K562 (cell line): ENCODE data around the gene GALNT12. TPM values are rescaled to one million over a fixed set of nuclear protein-coding genes. Genes with fewer than 3 reads are reported as not detected.

Experiments
- BACH1 ChIP-seq: fragments of 200-800 bp; sonication (Bioruptor generic); IDR thresholded peaks from 2 replicates; pipeline ENCODE4 v1.6.1; 2016; ENCODE audit warnings: missing genetic modification characterization, missing compliant biosample characterization
- BRD9 ChIP-seq: fragments of 450-650 bp; IDR thresholded peaks from 2 replicates; pipeline ENCODE4 v1.6.1; 2018; ENCODE audit warnings: low read depth; ENCODE audit not compliant: partially characterized antibody
- CREM ChIP-seq: IDR thresholded peaks from 2 replicates; pipeline ENCODE4 v1.6.1; 2014; ENCODE audit warnings: antibody characterized with exemption, low read depth
- DIDO1 ChIP-seq: fragments of 450-650 bp; IDR thresholded peaks from 2 replicates; pipeline ENCODE4 v1.6.1; 2016; ENCODE audit warnings: low read depth, missing biosample characterization, missing genetic modification characterization
- FOS ChIP-seq: IDR thresholded peaks from 3 replicates; pipeline ENCODE4 v1.6.1; 2011; ENCODE audit not compliant: insufficient read length; ENCODE audit errors: extremely low read depth
- FOXK1 ChIP-seq: sonication (generic); formaldehyde crosslinking; IDR thresholded peaks from 2 replicates; pipeline ENCODE4 v1.8.0; 2022; ENCODE audit warnings: missing genetic modification reagents, mild to moderate bottlenecking, borderline replicate concordance
- HDAC6 ChIP-seq: IDR thresholded peaks from 2 replicates; pipeline ENCODE4 v1.6.1; 2012; ENCODE audit warnings: low read depth, mild to moderate bottlenecking, control low read depth, inconsistent platforms, low read length, moderate library complexity
- HIVEP1 ChIP-seq: fragments of 250-450 bp; sonication (Bioruptor Pico); IDR thresholded peaks from 2 replicates; pipeline ENCODE4 v1.4.0; 2020; ENCODE audit warnings: mild to moderate bottlenecking
- HNRNPL ChIP-seq: fragments of 200-400 bp; formaldehyde crosslinking; IDR thresholded peaks from 2 replicates; pipeline ENCODE4 v1.6.1; 2017; ENCODE audit warnings: low read depth, mild to moderate bottlenecking, low read length
- MTA3 ChIP-seq: fragments of 450-650 bp; formaldehyde crosslinking; IDR thresholded peaks from 2 replicates; pipeline ENCODE4 v1.6.1; 2017; ENCODE audit warnings: mild to moderate bottlenecking, borderline replicate concordance
- RHOXF2B ChIP-seq: fragments of 250-450 bp; sonication (Bioruptor Pico); conservative IDR thresholded peaks from 2 replicates; pipeline ENCODE4 v1.5.1; 2021
- SMAD4 ChIP-seq: fragments of 250-450 bp; sonication (Bioruptor Pico); conservative IDR thresholded peaks from 2 replicates; pipeline ENCODE4 v1.8.0; 2021; ENCODE audit warnings: inconsistent platforms, mild to moderate bottlenecking, moderate library complexity
- SMARCE1 ChIP-seq: fragments of 450-650 bp; IDR thresholded peaks from 2 replicates; pipeline ENCODE4 v1.7.1; 2016; ENCODE audit warnings: mild to moderate bottlenecking
- TEAD1 ChIP-seq, 2 experiments: fragments of 450-650 bp in 1 of 2; sonication (generic) in 1 of 2; formaldehyde crosslinking; IDR thresholded peaks; 2 replicates each; pipeline versions ENCODE4 v1.4.0 to v1.8.0; 2020 to 2022; ENCODE audit warnings: mild to moderate bottlenecking in 2 of 2, missing genetic modification reagents in 1 of 2
- TEAD4 ChIP-seq, 2 experiments: sonication (generic) in 1 of 2; formaldehyde crosslinking in 1 of 2; IDR thresholded peaks; 2 replicates each; pipeline versions ENCODE4 v1.6.1 to v1.8.0; 2012 to 2022; ENCODE audit warnings: borderline replicate concordance in 1 of 2, inconsistent platforms in 1 of 2, low read length in 1 of 2, mild to moderate bottlenecking in 1 of 2, missing genetic modification reagents in 1 of 2
- TOE1 ChIP-seq, 2 experiments: fragments of 450-650 bp in 1 of 2; sonication (generic) in 1 of 2; formaldehyde crosslinking in 1 of 2; IDR thresholded peaks; 2 replicates each; pipeline versions ENCODE4 v1.7.1 to v1.8.0; 2016 to 2022; ENCODE audit warnings: borderline replicate concordance in 2 of 2, mild to moderate bottlenecking in 2 of 2, antibody characterized with exemption in 1 of 2, inconsistent platforms in 1 of 2, low read depth in 1 of 2, missing genetic modification reagents in 1 of 2, moderate library complexity in 1 of 2
- TRIM28 ChIP-seq: fragments of 450-650 bp; IDR thresholded peaks from 2 replicates; pipeline ENCODE4 v1.6.1; 2017
- ZNF224 ChIP-seq: sonication (generic); formaldehyde crosslinking; IDR thresholded peaks from 2 replicates; pipeline ENCODE4 v1.8.0; 2022; ENCODE audit warnings: mild to moderate bottlenecking, missing genetic modification reagents
- ZNF347 ChIP-seq: fragments of 450-650 bp; formaldehyde crosslinking; IDR thresholded peaks from 2 replicates; pipeline ENCODE4 v1.4.0; 2020; ENCODE audit warnings: low read depth, mild to moderate bottlenecking, moderate library complexity
- ZNF41 ChIP-seq: fragments of 250-450 bp; sonication (Bioruptor Pico); conservative IDR thresholded peaks from 2 replicates; pipeline ENCODE4 v1.4.0; 2020; ENCODE audit warnings: mild to moderate bottlenecking
- polyA plus RNA-seq, 8 experiments: library from polyadenylated mRNA; depleted of rRNA in 4 of 8; stranded (reverse) in 5 of 8; unstranded in 3 of 8; fragments of >200 nt; fragmentation: Nextera tagmentation in 2 of 8; fragmentation: Illumina TruSeq in 1 of 8; extraction: Ambion mirVana in 2 of 8; extraction: Trizol in 1 of 8; gene quantifications; 2 replicates each; pipeline versions ENCODE4 v1.2.1 to v1.2.3, GENCODE V29; 2011 to 2014; ENCODE audit warnings: inconsistent platforms in 1 of 8, missing spikeins in 1 of 8
- total RNA-seq, 7 experiments: library from RNA; depleted of rRNA in 6 of 7; stranded (reverse); fragments of >200 nt in 6 of 7; fragmentation: Illumina TruSeq in 2 of 7; extraction: Trizol in 2 of 7; gene quantifications; 2 replicates each; pipeline versions ENCODE4 v1.2.1 to v1.2.3, GENCODE V29; 2011 to 2021; ENCODE audit warnings: low replicate concordance in 1 of 7
- TF ChIP-seq, protein P1 (sequence below): fragments of 450-650 bp; IDR thresholded peaks from 2 replicates; pipeline ENCODE4 v1.6.1; 2016; ENCODE audit warnings: low read depth

Gene GALNT12
- total and polyA plus RNA-seq, 9 of the 15 experiments (the other 6 are each of a cell fraction or from before 2014, with no cell fraction given): 29.7 to 82.9 (median 44.2) TPM

GRCh38 chr9:98851730-98852459 lies 44.4 kb downstream of the GALNT12 start (continued):
- TF ChIP-seq, protein P1, sequence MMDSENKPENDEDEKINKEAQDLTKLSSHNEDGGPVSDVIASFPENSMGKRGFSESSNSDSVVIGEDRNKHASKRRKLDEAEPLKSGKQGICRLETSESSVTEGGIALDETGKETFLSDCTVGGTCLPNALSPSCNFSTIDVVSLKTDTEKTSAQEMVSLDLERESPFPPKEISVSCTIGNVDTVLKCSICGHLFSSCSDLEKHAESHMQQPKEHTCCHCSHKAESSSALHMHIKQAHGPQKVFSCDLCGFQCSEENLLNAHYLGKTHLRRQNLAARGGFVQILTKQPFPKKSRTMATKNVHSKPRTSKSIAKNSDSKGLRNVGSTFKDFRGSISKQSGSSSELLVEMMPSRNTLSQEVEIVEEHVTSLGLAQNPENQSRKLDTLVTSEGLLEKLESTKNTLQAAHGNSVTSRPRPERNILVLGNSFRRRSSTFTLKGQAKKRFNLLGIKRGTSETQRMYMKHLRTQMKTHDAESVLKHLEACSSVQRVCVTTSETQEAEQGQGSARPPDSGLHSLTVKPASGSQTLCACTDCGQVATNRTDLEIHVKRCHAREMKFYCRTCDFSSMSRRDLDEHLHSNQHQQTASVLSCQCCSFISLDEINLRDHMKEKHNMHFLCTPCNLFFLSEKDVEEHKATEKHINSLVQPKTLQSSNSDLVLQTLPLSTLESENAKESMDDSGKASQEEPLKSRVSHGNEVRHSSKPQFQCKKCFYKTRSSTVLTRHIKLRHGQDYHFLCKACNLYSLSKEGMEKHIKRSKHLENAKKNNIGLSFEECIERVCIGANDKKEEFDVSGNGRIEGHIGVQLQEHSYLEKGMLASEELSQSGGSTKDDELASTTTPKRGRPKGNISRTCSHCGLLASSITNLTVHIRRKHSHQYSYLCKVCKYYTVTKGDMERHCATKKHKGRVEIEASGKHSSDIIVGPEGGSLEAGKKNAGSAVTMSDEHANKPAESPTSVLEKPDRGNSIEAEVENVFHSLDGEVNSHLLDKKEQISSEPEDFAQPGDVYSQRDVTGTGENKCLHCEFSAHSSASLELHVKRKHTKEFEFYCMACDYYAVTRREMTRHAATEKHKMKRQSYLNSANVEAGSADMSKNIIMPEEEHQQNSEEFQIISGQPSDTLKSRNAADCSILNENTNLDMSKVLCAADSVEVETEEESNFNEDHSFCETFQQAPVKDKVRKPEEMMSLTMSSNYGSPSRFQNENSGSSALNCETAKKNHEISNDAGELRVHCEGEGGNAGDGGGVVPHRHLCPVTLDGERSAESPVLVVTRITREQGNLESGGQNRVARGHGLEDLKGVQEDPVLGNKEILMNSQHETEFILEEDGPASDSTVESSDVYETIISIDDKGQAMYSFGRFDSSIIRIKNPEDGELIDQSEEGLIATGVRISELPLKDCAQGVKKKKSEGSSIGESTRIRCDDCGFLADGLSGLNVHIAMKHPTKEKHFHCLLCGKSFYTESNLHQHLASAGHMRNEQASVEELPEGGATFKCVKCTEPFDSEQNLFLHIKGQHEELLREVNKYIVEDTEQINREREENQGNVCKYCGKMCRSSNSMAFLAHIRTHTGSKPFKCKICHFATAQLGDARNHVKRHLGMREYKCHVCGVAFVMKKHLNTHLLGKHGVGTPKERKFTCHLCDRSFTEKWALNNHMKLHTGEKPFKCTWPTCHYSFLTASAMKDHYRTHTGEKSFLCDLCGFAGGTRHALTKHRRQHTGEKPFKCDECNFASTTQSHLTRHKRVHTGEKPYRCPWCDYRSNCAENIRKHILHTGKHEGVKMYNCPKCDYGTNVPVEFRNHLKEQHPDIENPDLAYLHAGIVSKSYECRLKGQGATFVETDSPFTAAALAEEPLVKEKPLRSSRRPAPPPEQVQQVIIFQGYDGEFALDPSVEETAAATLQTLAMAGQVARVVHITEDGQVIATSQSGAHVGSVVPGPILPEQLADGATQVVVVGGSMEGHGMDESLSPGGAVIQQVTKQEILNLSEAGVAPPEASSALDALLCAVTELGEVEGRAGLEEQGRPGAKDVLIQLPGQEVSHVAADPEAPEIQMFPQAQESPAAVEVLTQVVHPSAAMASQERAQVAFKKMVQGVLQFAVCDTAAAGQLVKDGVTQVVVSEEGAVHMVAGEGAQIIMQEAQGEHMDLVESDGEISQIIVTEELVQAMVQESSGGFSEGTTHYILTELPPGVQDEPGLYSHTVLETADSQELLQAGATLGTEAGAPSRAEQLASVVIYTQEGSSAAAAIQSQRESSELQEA: no peak
- TF ChIP-seq BACH1 (tag) (peak; percentile 97), FOXK1 (no peak), TEAD4 (IDR thresholded peaks at IDR 0.05; ENCODE audit: low read length) (no peak; the same call in 1 of the 2 replicates), TEAD4 (CRISPR knock-in tag; IDR thresholded peaks at IDR 0.05; ENCODE audit: borderline replicate concordance) (no peak), FOS (no peak), TRIM28 (no peak), DIDO1 (tag) (peak; percentile 76), BRD9 (no peak), TOE1 (IDR thresholded peaks at IDR 0.05; ENCODE audit: borderline replicate concordance) (no peak), TOE1 (CRISPR knock-in tag; IDR thresholded peaks at IDR 0.05; ENCODE audit: borderline replicate concordance, low read depth) (no peak), ZNF41 (peak; percentile 96), SMAD4 (CRISPR knock-in tag) (peak; percentile 99), ZNF347 (CRISPR knock-in tag) (peak; percentile 64; the same call in 1 of the 2 replicates), RHOXF2B (CRISPR knock-in tag) (peak; percentile 97), HIVEP1 (CRISPR knock-in tag) (peak; percentile 94), HNRNPL (no peak), SMARCE1 (peak; percentile 87), ZNF224 (CRISPR knock-in tag) (no peak), MTA3 (peak; percentile 15; the same call in 1 of the 2 replicates), HDAC6 (no peak), TEAD1 (CRISPR knock-in tag; IDR thresholded peaks at IDR 0.05) (peak; percentile 26 to 98; a peak in 2 of 4 replicates), CREM (peak; percentile 81)
